ENCODE data around the gene RCOR1. TPM values are rescaled to one million over a fixed set of nuclear protein-coding genes. Genes with fewer than 3 reads are reported as not detected.

The RCOR1 gene
- polyA plus RNA-seq, 10 donors: 22.8 to 39.9 (median 30.9) TPM

GRCh38 chr14:102772781-102773570, 180.5 kb downstream of the RCOR1 start:
- DNase-seq: no peak

- DNase-seq: peak; percentile 58 to 90 (median 80)
Measured at GRCh38 chr14:102774391-102775153, 182.1 kb downstream of the RCOR1 start.

- peak in 1 of 3 donors; percentile 49 for DNase-seq
Measured at GRCh38 chr14:102775855-102776760, 183.7 kb downstream of the RCOR1 start.

GRCh38 chr14:102776761-102777710, 184.6 kb downstream of the RCOR1 start, which contains the start of gene TRAF3:
Gene TRAF3 (plus strand): TSS chr14:102777449. CDS start chr14:102870202, 92,753 bp downstream.
- peak in 2 of 3 donors; percentile 75 to 83 for DNase-seq

GRCh38 chr14:102777711-102778337, 185.4 kb downstream of the RCOR1 start:
- peak in 2 of 3 donors; percentile 32 to 56 for DNase-seq

- DNase-seq: peak in 2 of 3 donors; percentile 44 to 78
Measured at GRCh38 chr14:102778338-102779083, 186.1 kb downstream of the RCOR1 start.

- DNase-seq: peak in 2 of 3 donors; percentile 23 to 38
Measured at GRCh38 chr14:102779084-102779462, 186.6 kb downstream of the RCOR1 start.

- peak in 2 of 3 donors; percentile 30 to 51 for DNase-seq
Measured at GRCh38 chr14:102779574-102780315, 187.3 kb downstream of the RCOR1 start.

Other genes with a start within 250 kb of the RCOR1 start
- gene CINP, start 229.8 kb upstream of the RCOR1 start, polyA plus RNA-seq (ENCODE audit: insufficient read length in 10 of 10): 10 to 100 TPM; 25.1 to 37.9 (median 31.0) TPM
- 10 to 100 TPM; 10.3 to 14.1 (median 13.2) TPM for gene TECPR2, start 229.7 kb upstream of the RCOR1 start, polyA plus RNA-seq (ENCODE audit: insufficient read length in 10 of 10)
- gene ANKRD9, start 82.9 kb upstream of the RCOR1 start, polyA plus RNA-seq (ENCODE audit: insufficient read length in 10 of 10): 10 to 100 TPM in 2 of 10 donors, 1 to 10 TPM in 8; 6.4 to 15.2 (median 8.6) TPM
- 10 to 100 TPM; 10.9 to 18.9 (median 12.5) TPM for gene TRAF3, start 184.8 kb downstream of the RCOR1 start, polyA plus RNA-seq (ENCODE audit: insufficient read length in 10 of 10)

Measured in muscle of back (tissue), 11 donors.